HUES6 (cell line): Measurements from ENCODE around the gene EEF2KMT.
"Not testable (repeated sequence)": the region's sequence is repeated elsewhere in the genome, so short reads cannot be mapped to it uniquely, and the experiment has no call there.

ENCODE experiments used
- H3K27ac ChIP-seq: 2 replicates; pipeline ENCODE4 v1.7.0; 2013; ENCODE audit warnings: low read depth, mild to moderate bottlenecking, low read length, inconsistent platforms
- H3K27me3 ChIP-seq: 2 replicates; pipeline ENCODE4 v1.6.1; 2013; ENCODE audit warnings: low read length; ENCODE audit not compliant: control insufficient read depth, insufficient read depth
- H3K36me3 ChIP-seq: 2 replicates; pipeline ENCODE4 v1.6.1; 2013; ENCODE audit warnings: low read length; ENCODE audit not compliant: control insufficient read depth, insufficient read depth
- H3K4me1 ChIP-seq: 2 replicates; pipeline ENCODE4 v1.6.1; 2013; ENCODE audit warnings: low read length; ENCODE audit not compliant: control insufficient read depth, insufficient read depth
- H3K4me3 ChIP-seq: 2 replicates; pipeline ENCODE4 v1.5.1; 2013; ENCODE audit warnings: low read depth, low read length
- H3K9ac ChIP-seq: one replicate; pipeline ENCODE4 v1.6.1; 2013; ENCODE audit warnings: mild to moderate bottlenecking, low read length
- H3K9me3 ChIP-seq: 2 replicates; pipeline ENCODE4 v1.6.1; 2013; ENCODE audit warnings: low read depth, low read length; ENCODE audit not compliant: control insufficient read depth, insufficient read depth

The EEF2KMT gene

GRCh38 chr16:5078626-5079025, 19.0 kb downstream of the EEF2KMT start:
- H3K9me3 ChIP-seq, result no peaks in the 10 kb centered on the region
- H3K4me3 ChIP-seq, result no peak overlapping the region
- H3K27me3 ChIP-seq, result no peaks in the 10 kb centered on the region
- no peak overlapping the region for H3K27ac ChIP-seq
- H3K9ac ChIP-seq, result no peak overlapping the region
- peaks cover 34% of the 10 kb centered on the region for H3K36me3 ChIP-seq
- no peaks in the 10 kb centered on the region for H3K4me1 ChIP-seq

DNA sequence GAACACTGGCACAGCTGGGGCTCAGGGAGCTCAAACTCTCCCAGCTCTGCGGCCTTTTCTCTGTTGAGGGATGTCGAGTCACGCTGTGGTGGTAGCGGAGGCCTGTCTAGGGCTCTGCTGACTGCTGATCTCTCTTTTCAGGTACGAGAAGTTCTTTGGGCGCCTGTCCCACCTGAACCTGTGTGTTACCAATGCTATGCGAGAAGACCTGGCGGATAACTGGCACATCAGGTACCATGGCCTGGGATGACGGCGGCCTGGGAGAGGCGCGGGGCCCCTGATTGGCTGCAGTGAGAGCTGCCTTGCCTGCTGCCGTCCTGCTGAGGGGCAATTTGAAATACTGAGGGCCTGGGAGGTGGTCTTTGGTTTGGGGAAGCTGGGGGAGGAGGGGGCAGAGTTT, 20.3 kb downstream of the EEF2KMT start:
- no peaks in the 10 kb centered on the region for H3K27me3 ChIP-seq
- no peak overlapping the region for H3K9ac ChIP-seq
- H3K4me1 ChIP-seq, result peaks cover 6% of the 10 kb centered on the region
- no peak overlapping the region for H3K27ac ChIP-seq
- H3K9me3 ChIP-seq, result no peaks in the 10 kb centered on the region
- H3K4me3 ChIP-seq, result no peak overlapping the region
- H3K36me3 ChIP-seq, result peaks cover 38% of the 10 kb centered on the region

GRCh38 chr16:5075637-5076036, 22.0 kb downstream of the EEF2KMT start:
- Histone ChIP-seq H3K27me3 (no peaks in the 10 kb centered on the region), H3K27ac (no peak overlapping the region), H3K9me3 (no peaks in the 10 kb centered on the region), H3K4me1 (peaks cover 9% of the 10 kb centered on the region), H3K9ac (no peak overlapping the region), H3K4me3 (no peak overlapping the region), H3K36me3 (peaks cover 35% of the 10 kb centered on the region)

DNA sequence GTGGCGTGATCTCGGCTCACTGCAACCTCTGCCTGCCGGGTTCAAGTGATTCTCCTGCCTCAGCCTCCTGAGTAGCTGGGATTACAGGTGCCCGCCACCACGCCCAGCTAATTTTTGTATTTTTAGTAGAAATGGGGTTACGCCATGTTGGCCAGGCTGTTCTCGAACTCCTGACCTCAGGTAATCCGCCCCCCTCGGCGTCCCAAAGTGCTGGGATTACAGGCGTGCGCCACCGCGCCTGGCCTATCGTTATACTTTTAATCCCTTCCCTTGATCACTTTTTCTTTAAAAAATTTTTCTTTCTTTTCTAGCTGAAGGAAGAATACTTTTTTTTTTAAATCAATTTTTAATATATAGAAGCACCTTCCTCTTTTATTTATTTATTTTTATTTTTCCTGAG, 23.8 kb downstream of the EEF2KMT start:
- not testable (repeated sequence) for H3K27ac ChIP-seq, H3K4me3 ChIP-seq, H3K27me3 ChIP-seq, H3K9me3 ChIP-seq, H3K4me1 ChIP-seq, H3K9ac ChIP-seq
- H3K36me3 ChIP-seq, result peaks cover 35% of the 10 kb centered on the region

- H3K4me3 ChIP-seq, result no peak overlapping the region
- H3K36me3 ChIP-seq, result peaks cover 35% of the 10 kb centered on the region
- H3K27ac ChIP-seq, result no peak overlapping the region
- H3K4me1 ChIP-seq, result peaks cover 9% of the 10 kb centered on the region
- no peak overlapping the region for H3K9ac ChIP-seq
- no peaks in the 10 kb centered on the region for H3K9me3 ChIP-seq
- H3K27me3 ChIP-seq, result no peaks in the 10 kb centered on the region
Measured at GRCh38 chr16:5073279-5073629, 24.3 kb downstream of the EEF2KMT start.

DNA sequence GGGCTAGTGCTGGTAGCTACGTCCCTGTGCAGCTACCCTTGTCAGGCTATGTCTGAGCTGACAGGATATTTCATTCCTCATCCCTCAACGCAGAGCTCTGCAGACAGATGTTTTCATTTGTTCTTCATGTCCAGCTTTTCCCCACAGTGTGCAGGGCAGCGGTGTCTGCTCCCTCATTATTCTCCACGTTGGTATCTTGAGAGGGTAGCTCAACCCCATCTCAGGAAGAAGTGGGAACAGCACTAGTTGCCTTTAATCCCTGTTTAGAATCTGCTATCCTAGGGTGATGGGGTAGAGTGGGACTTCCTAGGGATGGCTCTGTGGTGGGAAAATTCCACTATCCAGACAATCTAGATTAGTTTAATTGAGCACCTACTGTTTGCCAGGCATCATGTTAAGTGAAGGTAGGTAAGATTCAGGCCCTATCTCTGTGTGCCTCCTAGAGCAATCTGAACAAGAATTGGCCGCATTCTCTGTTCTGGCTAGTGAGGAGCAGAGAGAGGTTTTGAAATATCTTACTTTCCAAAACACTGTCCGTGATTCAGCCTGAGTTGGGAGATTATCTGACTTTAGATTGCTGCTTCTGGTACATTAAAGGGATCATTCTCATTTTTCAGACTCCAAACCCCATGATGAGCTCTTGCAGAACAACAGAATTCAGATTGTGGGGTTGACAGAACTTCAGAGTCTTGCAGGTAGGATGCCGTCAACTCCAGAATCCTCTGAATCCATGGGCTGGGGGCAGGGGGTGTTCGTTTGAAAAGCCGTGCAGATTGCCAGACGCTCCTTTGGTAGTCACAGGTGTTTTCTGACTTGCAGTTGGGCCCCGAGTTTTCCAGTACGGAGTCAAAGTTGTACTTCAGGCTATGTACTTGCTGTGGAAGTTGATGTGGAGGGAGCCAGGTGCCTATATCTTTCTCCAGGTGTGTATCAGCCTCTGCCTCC, 25.0 kb downstream of the EEF2KMT start:
- Histone ChIP-seq H3K9ac (peak overlapping the region; percentile 90), H3K9me3 (no peaks in the 10 kb centered on the region), H3K27me3 (no peaks in the 10 kb centered on the region), H3K4me1 (peaks cover 9% of the 10 kb centered on the region), H3K36me3 (peaks cover 32% of the 10 kb centered on the region), H3K4me3 (peak overlapping the region; percentile 92), H3K27ac (0 out of 2 replicates have a peak overlapping the region, but pooled peaks have one; percentile 69)

- Histone ChIP-seq H3K4me1 (peaks cover 9% of the 10 kb centered on the region), H3K27me3 (no peaks in the 10 kb centered on the region), H3K9me3 (no peaks in the 10 kb centered on the region), H3K27ac (peak within 1 kb of the TSS; percentile 69; the same call in 1 of the 2 replicates), H3K36me3 (peaks cover 26% of the 10 kb centered on the region), H3K9ac (peak within 1 kb of the TSS; percentile 90), H3K4me3 (peak within 1 kb of the TSS; percentile 92)
Measured at GRCh38 chr16:5071681-5072333, 25.8 kb downstream of the EEF2KMT start, which contains the start of gene ALG1. ALG1 (plus strand) TSS chr16:5071843; CDS start chr16:5071850, 7 bp downstream.

- H3K27ac ChIP-seq, result no peak overlapping the region
- no peaks in the 10 kb centered on the region for H3K9me3 ChIP-seq
- no peak overlapping the region for H3K9ac ChIP-seq
- peaks cover 9% of the 10 kb centered on the region for H3K4me1 ChIP-seq
- H3K27me3 ChIP-seq, result no peaks in the 10 kb centered on the region
- peaks cover 24% of the 10 kb centered on the region for H3K36me3 ChIP-seq
- H3K4me3 ChIP-seq, result peak overlapping the region; percentile 92
Measured at GRCh38 chr16:5071341-5071680, 26.3 kb downstream of the EEF2KMT start.

DNA sequence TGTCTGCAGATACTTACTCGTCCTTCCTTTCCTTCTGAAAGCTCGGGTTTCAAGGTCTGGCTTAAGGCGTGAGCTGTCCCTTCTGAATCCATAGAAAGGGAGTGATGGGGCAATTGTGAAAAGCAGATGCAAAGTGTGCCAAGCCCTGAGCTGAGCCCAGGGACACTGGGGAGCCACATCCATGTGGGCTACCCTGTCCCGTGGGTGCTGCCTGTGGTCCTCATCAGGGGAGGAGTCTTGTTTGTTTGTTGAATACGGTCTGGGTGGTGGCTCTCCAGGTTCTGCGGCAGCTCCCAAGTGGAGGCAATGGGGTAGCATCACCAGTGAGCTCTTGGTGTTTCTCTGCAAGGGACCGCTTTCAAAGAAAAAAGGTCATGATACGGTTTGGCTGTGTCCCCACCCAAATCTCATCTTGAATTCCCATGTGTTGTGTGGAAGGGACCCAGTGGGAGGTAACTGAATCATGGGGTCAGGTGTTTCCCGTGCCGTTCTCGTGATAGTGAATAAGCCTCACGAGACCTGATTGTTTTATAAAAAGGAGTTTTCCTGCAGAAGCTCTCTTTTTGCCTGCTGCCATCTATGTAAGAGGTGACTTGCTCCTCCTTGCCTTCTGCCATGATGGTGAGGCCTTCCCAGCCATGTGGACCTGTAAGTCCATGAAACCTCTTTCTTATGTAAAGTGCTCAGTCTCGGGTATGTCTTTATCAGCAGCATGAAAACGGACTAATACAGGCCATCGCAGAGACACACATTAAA, 27.0 kb downstream of the EEF2KMT start:
- Histone ChIP-seq H3K27ac (no peak overlapping the region), H3K9me3 (no peaks in the 10 kb centered on the region), H3K27me3 (no peaks in the 10 kb centered on the region), H3K4me3 (no peak overlapping the region), H3K36me3 (peaks cover 17% of the 10 kb centered on the region), H3K9ac (no peak overlapping the region), H3K4me1 (peaks cover 9% of the 10 kb centered on the region)

- Histone ChIP-seq H3K4me1 (peaks cover 9% of the 10 kb centered on the region), H3K27me3 (no peaks in the 10 kb centered on the region), H3K27ac (no peak overlapping the region)
Measured at GRCh38 chr16:5069854-5070253, 27.7 kb downstream of the EEF2KMT start.

DNA sequence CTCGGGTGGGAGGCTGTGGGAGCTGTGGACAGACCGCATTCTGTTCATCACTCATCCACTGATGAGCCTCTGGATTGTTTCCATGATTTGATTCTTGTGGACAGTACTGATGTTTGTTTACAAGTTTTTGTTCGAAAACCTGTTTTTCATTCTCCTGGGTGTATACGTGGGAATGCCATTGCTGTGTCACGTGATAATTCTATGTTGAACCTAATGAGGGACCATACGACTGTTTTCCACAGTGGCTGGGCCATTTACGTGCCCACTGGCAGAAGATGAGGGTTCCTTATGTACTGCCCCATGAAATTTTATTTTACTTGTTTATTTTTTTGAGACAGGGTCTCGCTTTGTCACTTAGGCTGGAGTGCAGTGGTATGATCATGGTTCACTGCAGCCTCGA, 28.5 kb downstream of the EEF2KMT start:
- Histone ChIP-seq H3K27me3 (no peaks in the 10 kb centered on the region), H3K4me1 (peaks cover 9% of the 10 kb centered on the region), H3K36me3 (peaks cover 6% of the 10 kb centered on the region), H3K4me3 (no peak overlapping the region), H3K9me3 (no peaks in the 10 kb centered on the region), H3K9ac (no peak overlapping the region), H3K27ac (no peak overlapping the region)

More at GRCh38 chr16:5069854-5070253, 27.7 kb downstream of the EEF2KMT start:
- H3K36me3 ChIP-seq, result peaks cover 10% of the 10 kb centered on the region
- no peaks in the 10 kb centered on the region for H3K9me3 ChIP-seq
- H3K9ac ChIP-seq, result no peak overlapping the region
- H3K4me3 ChIP-seq, result no peak overlapping the region
